UCSD-AML1 (cell line): Measurements from ENCODE around the gene RAD51B.
"Not testable (repeated sequence)": the region's sequence is repeated elsewhere in the genome, so short reads cannot be mapped to it uniquely, and the experiment has no call there.

Experiments
- DNase-seq: peaks from one replicate; lab custom pipeline; 2025; ENCODE audit not compliant: unreplicated experiment; lab: John Stamatoyannopoulos, UW

Gene RAD51B

GRCh38 chr14:68016255-68016914 is 196.8 kb downstream of the RAD51B start:
- no peak for DNase-seq

GRCh38 chr14:68018598-68018997 is 199.0 kb downstream of the RAD51B start:
- no peak for DNase-seq

DNA sequence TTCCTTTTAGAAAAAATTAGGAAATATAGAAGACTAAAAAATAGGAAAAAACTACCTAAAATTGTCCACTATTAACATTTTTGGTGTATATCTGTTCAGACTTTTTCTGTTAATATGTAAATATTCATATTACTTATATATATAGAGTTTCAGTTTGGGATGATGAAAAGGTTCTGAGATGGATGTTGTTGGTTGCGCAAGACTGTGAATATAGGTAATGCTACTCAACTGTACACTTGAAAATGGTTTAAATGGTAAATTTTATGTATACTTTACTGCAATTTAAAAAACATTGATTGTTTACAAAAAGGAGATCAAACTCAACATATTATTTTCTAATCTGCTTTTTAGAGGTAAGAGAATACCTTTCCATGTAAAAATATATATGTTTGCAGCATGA is 200.9 kb downstream of the RAD51B start:
- DNase-seq, result no peak

DNA sequence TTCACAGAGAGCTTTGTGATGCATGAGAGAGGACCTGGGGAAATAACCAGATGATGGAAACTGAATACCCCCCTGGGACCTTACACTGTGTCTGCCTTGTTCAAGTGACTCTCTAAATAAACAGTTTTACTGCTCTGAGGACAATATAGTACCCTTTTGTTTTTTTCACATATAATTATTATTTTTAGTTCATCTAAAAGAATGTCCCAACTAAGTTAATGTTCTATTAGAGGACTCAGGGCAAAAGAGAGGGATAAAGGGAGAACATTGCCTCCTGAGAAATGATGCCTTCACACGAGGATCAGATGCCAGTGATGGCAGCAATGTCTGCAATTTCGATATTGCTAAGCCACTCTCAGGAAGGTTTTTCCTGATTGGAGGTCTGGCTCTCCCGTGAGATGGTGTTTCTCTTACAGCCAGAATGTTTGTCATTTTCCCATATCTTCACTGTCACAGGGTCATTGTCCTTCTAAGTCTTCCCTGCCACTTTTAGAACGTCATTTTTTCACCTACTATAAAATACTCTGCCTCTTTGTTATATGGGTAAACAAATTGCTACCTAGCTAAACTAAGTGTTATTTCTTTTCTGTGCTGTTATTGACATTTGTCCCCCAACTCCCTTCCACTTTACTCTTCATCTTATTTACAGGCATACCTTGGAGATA is 201.6 kb downstream of the RAD51B start:
- DNase-seq, result no peak

GRCh38 chr14:68027276-68027675 is 207.7 kb downstream of the RAD51B start:
- DNase-seq, result no peak

DNA sequence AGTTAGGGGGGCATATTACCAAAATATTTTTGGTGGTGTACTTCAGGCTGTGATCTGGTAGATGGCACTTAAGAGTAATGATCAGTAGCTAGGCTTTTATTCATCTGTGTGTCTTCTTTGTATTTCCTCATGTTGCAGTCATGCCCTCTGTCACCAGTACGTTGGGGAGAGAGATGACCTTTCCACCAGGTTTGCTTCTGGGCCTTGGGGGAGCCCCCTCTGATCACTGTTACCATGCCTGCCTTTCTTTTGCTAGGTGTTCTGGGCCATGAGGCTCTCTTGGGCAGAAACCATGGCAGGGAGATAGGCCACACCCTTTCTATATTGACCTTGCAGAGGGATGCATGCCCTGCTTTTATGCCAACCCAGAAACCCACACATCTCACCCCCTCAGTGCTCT is 208.5 kb downstream of the RAD51B start:
- no peak for DNase-seq

- not testable (repeated sequence) for DNase-seq
Observed at GRCh38 chr14:68031011-68031410, 211.4 kb downstream of the RAD51B start.

DNA sequence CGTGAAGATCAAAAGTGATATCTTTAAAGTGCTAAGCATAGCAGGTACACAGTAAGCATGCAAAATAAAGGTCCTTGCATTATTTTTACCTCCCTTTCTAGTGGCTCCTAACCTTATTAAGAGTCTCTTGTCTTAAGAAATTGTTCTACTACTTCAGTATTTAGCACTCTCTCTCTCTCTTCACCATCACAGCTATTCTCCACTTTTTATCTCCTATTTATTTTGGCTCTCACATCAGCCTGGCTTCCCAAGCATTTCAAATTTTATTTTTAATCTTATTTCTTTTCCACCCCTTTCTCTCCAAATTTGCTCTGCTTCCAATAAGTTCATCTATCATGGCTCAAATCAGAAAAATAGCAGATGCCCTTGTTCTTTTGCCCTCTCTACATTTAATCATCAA is 212.6 kb downstream of the RAD51B start:
- DNase-seq, result no peak

DNA sequence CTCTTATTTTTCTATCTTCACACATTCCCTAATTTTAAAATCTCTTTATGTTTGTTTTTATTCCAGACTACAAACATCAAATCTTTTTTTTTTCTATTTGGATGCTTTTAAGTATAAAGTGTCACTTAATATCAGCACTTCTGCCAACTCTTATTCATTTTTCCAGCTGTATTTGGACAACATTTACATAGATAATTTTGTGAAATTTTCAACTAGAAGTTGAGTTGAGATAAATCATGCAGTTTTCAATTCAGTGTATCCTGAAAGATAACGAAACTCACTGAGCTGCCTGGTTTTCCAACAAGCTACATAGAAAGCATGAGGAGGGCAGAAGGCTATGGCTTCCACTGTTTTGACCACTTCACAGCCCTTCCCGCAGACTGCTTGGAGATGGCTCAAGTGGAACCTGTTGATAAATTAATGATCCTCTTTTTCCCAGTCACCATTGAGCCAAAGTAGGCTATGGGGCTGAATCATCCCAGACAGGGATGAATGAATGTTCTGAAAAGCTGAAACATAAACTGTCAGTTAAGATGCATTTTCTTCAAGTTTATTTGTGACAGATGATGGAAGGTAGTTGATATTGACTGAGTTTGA is 213.9 kb downstream of the RAD51B start:
- DNase-seq, result no peak

DNA sequence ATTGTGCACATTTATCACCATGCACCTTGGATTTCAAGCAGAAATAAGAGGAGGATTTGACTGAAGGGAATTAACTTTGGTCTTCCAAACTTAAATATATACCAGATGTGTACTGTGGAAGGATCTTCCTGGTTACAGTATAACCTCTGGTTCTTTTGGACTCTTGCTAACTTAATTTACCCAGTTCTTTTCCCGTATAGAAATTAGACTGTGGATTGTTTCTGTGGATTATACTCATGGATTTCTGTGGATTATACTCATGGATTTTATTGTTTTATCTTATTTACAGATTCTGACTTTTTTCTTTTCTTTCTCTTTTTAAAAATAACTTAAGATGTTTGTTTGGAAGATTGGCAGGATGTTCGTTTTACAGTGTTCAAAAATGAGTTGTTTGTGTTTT is 215.3 kb downstream of the RAD51B start:
- DNase-seq, result no peak

DNA sequence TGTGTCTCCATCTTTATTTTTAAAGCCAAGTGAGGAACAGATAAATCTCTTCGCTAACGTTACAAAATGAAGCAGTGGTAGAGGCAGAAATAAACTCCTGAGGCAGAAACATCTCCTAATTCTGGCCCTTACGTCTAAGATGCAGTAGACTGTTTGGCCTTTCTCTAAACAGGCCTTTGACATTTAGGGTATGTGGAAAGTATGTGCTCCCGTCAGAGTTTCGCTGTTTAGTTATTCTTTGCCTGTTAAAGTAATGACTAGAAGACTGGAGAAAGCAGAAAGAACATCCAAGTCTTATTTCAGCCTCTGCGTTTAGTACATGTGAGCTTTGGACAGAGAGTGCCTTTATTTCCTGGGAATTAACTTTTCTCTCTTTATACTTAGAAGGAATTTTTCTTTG is 216.6 kb downstream of the RAD51B start:
- no peak for DNase-seq

DNA sequence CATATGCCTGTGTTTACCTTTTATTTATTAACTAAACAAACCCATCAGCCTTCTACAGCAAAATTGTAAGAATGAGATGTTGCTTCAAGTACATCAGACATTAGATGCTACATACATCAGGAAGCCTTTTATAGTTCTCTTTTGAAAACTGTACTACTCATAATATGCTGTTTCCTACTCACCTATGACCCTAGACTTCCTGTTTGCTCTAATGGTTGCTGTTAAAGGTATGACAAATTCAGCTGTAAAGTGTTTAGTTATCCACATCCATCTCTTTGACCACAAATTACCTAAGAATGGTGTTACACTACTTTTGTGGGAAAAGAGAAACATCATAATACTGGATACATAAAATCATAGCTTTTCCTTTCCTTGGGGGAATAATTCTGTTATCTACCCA is 220.0 kb downstream of the RAD51B start:
- DNase-seq, result no peak

GRCh38 chr14:68040633-68041369 is 221.2 kb downstream of the RAD51B start:
- no peak for DNase-seq

GRCh38 chr14:68041876-68042354 is 222.3 kb downstream of the RAD51B start:
- DNase-seq, result no peak

DNA sequence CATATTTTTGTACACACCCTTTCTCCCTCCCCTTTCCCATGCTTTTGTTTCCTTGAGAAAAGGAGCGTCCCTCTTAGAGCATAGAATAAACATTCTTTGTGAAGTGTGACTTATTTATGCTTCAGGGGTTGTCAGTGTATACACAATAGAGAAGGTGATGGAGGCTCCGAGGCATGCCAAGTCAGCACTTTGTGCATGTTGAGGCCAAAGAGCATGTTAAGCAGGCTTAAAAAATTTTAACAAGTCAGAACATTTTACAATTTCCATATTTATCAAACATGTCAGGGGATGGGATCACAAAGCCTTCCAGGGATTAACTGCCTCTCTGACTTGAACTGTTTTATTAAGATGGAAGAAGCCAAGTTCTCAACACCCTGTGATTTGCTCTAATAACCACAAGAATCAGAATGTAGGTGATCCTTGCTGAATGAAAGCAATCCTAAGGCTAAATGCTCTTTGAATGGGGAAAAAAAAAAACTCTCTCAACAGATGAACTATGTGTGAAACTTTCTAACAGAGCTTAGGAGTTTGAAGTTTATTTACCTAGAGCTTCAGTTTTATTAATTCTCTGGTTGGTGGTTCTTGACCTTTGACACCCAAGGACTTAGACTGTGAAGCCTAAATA is 223.1 kb downstream of the RAD51B start:
- DNase-seq, result no peak

DNA sequence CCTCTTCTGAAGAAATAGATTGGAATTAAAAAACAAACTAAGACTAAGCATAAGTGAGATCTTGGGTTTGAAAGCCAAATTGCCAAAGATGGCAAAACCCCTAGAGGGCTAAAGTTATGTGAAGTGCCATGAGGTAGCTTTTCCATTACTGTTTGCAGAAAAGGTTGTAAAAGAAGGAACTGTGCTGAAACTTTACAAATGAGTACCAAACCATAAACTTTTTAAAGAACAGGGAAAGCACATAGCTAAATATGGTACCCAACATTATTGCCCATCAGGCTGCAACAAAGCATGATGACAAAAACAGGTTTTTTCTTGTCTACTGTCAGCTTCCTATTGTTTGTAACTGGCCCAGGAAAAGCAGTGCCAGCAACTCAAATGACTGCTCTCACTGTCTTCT is 224.2 kb downstream of the RAD51B start:
- no peak for DNase-seq

- no peak for DNase-seq
Observed at GRCh38 chr14:68047906-68048305, 228.3 kb downstream of the RAD51B start.

- DNase-seq, result not testable (repeated sequence)
Observed at GRCh38 chr14:68048815-68049214, 229.2 kb downstream of the RAD51B start.

GRCh38 chr14:68050177-68050576 is 230.6 kb downstream of the RAD51B start:
- DNase-seq, result no peak

- DNase-seq, result no peak
Observed at GRCh38 chr14:68051146-68051545, 231.6 kb downstream of the RAD51B start.

DNA sequence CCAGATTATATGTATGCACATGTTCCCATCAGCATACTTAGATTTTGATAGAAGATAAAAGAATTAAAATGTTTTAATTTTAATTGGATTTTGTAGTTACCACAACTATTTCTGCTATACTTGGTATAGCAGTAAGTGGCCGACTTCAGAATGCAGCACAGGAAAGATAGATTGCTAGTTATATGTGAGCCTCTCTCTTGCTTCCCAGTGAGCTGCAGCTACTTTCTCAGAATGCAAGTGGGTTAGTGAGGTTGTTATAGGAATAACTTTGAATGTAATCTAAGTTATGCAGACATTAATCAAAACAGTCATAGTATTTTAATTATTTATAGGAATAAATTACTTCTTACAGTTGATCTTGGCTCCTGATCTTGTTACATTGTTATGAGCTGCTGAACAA is 240.6 kb downstream of the RAD51B start:
- no peak for DNase-seq
